Mesothelial cell of epicardium (in vitro differentiated cells): ENCODE results near the gene SH3PXD2B. TPM values are rescaled to one million over a fixed set of nuclear protein-coding genes. Genes with fewer than 3 reads are reported as not detected.

ENCODE experiments used
- DNase-seq, 2 experiments: peaks; one replicate each; pipeline ENCODE4 v3.0.0; 2021; ENCODE audit warnings: low spot score in 2 of 2; ENCODE audit not compliant: unreplicated experiment in 2 of 2
- H3K27ac Mint-ChIP-seq: 2 replicates; pipeline ENCODE4 v1.8.0; 2021; ENCODE audit warnings: mixed read lengths
- H3K27me3 Mint-ChIP-seq: 2 replicates; pipeline ENCODE4 v1.8.0; 2021; ENCODE audit warnings: low read depth, mixed read lengths
- H3K36me3 Mint-ChIP-seq: 2 replicates; pipeline ENCODE4 v1.8.0; 2021; ENCODE audit warnings: mixed read lengths
- H3K4me1 Mint-ChIP-seq: 2 replicates; pipeline ENCODE4 v1.8.0; 2021; ENCODE audit warnings: mixed read lengths
- H3K4me3 Mint-ChIP-seq: 2 replicates; pipeline ENCODE4 v1.8.0; 2021; ENCODE audit warnings: mild to moderate bottlenecking, moderate library complexity, mixed read lengths
- H3K9me3 Mint-ChIP-seq: 2 replicates; pipeline ENCODE4 v1.8.0; 2021; ENCODE audit warnings: mixed read lengths
- CTCF ChIP-seq: fragments of 200-600 bp; sonication (generic); IDR thresholded peaks from one replicate; pipeline ENCODE4 v1.5.0; 2021; ENCODE audit warnings: antibody characterized with exemption; ENCODE audit not compliant: unreplicated experiment
- total RNA-seq: library from RNA; stranded (reverse); gene quantifications from 3 replicates; pipeline ENCODE4 v1.2.1, GENCODE V29; 2021

Gene SH3PXD2B
- total RNA-seq, 1 donor from 2014 or later = 68.9 TPM

- DNase-seq = no peak
- Mint-ChIP-seq H3K4me3 (no peak overlapping the region), H3K36me3 (peaks cover 51% of the 10 kb centered on the region), H3K9me3 (no peaks in the 10 kb centered on the region), H3K27ac (no peak overlapping the region), H3K4me1 (no peaks in the 10 kb centered on the region), H3K27me3 (no peaks in the 10 kb centered on the region)
- TF ChIP-seq CTCF = no peak
Measured at GRCh38 chr5:172347496-172348052, 106.8 kb downstream of the SH3PXD2B start.

GRCh38 chr5:172345881-172346280 lies 108.4 kb downstream of the SH3PXD2B start:
- no peak overlapping the region for H3K27ac Mint-ChIP-seq
- no peaks in the 10 kb centered on the region for H3K9me3 Mint-ChIP-seq
- DNase-seq = no peak
- no peak overlapping the region for H3K4me3 Mint-ChIP-seq
- no peaks in the 10 kb centered on the region for H3K4me1 Mint-ChIP-seq
- no peaks in the 10 kb centered on the region for H3K27me3 Mint-ChIP-seq
- TF ChIP-seq CTCF = no peak
- H3K36me3 Mint-ChIP-seq = peaks cover 48% of the 10 kb centered on the region

- H3K4me1 Mint-ChIP-seq = no peaks in the 10 kb centered on the region
- DNase-seq = no peak
- no peaks in the 10 kb centered on the region for H3K9me3 Mint-ChIP-seq
- peaks cover 51% of the 10 kb centered on the region for H3K36me3 Mint-ChIP-seq
- peak overlapping the region; percentile 77 for H3K27ac Mint-ChIP-seq
- no peak for TF ChIP-seq CTCF
- H3K4me3 Mint-ChIP-seq = no peak overlapping the region
- H3K27me3 Mint-ChIP-seq = no peaks in the 10 kb centered on the region
Measured at GRCh38 chr5:172344855-172345409, 109.4 kb downstream of the SH3PXD2B start.

GRCh38 chr5:172343741-172344140 lies 110.6 kb downstream of the SH3PXD2B start:
- no peak for TF ChIP-seq CTCF
- Mint-ChIP-seq H3K27me3 (no peaks in the 10 kb centered on the region), H3K9me3 (no peaks in the 10 kb centered on the region), H3K4me1 (no peaks in the 10 kb centered on the region), H3K4me3 (no peak overlapping the region), H3K36me3 (peaks cover 53% of the 10 kb centered on the region), H3K27ac (no peak overlapping the region)
- DNase-seq = no peak

GRCh38 chr5:172342918-172343317 lies 111.4 kb downstream of the SH3PXD2B start:
- no peak for DNase-seq
- TF ChIP-seq CTCF = no peak
- H3K27me3 Mint-ChIP-seq = no peaks in the 10 kb centered on the region
- H3K9me3 Mint-ChIP-seq = no peaks in the 10 kb centered on the region
- H3K4me3 Mint-ChIP-seq = no peak overlapping the region
- H3K4me1 Mint-ChIP-seq = no peaks in the 10 kb centered on the region
- no peak overlapping the region for H3K27ac Mint-ChIP-seq
- H3K36me3 Mint-ChIP-seq = peaks cover 50% of the 10 kb centered on the region
